Measurements from ENCODE around the gene IFITM2.

DNA sequence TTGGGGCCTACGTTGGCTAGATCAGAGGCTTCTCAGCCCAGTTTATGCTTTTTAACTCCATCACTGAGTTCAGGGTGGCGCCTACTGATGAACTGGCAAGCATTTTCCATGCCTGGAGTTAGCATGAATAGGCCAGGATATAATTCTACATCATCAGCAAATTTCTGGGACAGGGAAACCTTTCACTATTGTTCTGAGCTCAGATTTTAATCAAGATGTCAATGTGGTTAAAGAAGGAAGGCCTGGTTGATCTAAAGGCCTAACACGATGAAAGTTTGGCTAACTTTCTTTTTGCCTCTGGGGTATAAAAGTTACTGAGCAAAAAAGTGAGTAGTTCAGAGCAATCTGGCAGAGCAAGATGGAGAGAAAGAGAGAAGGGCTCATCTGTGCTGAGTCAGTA, 34.7 kb downstream of the IFITM2 start:
- TF ChIP-seq, protein P1, sequence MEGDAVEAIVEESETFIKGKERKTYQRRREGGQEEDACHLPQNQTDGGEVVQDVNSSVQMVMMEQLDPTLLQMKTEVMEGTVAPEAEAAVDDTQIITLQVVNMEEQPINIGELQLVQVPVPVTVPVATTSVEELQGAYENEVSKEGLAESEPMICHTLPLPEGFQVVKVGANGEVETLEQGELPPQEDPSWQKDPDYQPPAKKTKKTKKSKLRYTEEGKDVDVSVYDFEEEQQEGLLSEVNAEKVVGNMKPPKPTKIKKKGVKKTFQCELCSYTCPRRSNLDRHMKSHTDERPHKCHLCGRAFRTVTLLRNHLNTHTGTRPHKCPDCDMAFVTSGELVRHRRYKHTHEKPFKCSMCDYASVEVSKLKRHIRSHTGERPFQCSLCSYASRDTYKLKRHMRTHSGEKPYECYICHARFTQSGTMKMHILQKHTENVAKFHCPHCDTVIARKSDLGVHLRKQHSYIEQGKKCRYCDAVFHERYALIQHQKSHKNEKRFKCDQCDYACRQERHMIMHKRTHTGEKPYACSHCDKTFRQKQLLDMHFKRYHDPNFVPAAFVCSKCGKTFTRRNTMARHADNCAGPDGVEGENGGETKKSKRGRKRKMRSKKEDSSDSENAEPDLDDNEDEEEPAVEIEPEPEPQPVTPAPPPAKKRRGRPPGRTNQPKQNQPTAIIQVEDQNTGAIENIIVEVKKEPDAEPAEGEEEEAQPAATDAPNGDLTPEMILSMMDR (IDR thresholded peaks at IDR 0.05) = no peak
- no peak for TF ChIP-seq POLR2A (IDR thresholded peaks at IDR 0.05)

Measured in thyroid gland (tissue), 4 donors.